Spleen (tissue), 11 donors: ENCODE data around the gene OTOG. TPM values are rescaled to one million over a fixed set of nuclear protein-coding genes. Genes with fewer than 3 reads are reported as not detected.

Source experiments
- DNase-seq: peaks from one replicate; pipeline ENCODE4 v3.0.0-alpha.2; 2020
- H3K27ac ChIP-seq, 8 donors: fragments of 200-600 bp; sonication (generic) in 7 of 8; 1 replicate in 4 of 8; 2 replicates in 4 of 8; pipeline versions ENCODE4 v1.5.0 to v1.8.0; 2016 to 2021; ENCODE audit warnings: inconsistent platforms in 4 of 8, mild to moderate bottlenecking in 4 of 8, moderate library complexity in 1 of 8
- H3K27me3 ChIP-seq, 7 donors: fragments of 200-600 bp; sonication (generic) in 6 of 7; replicated peaks in 1 of 7; 1 replicate in 4 of 7; 2 replicates in 3 of 7; pipeline versions ENCODE4 v1.5.0 to v1.8.0; 2016 to 2021; ENCODE audit warnings: inconsistent platforms in 3 of 7, mild to moderate bottlenecking in 1 of 7
- H3K36me3 ChIP-seq, 6 donors: fragments of 200-600 bp; sonication (generic) in 5 of 6; 1 replicate in 4 of 6; 2 replicates in 2 of 6; pipeline versions ENCODE4 v1.5.0 to v1.8.0; 2016 to 2021; ENCODE audit warnings: inconsistent platforms in 2 of 6
- H3K4me1 ChIP-seq, 6 donors: fragments of 200-600 bp; sonication (generic) in 5 of 6; 1 replicate in 3 of 6; 2 replicates in 3 of 6; pipeline versions ENCODE4 v1.5.0 to v1.8.0; 2016 to 2021; ENCODE audit warnings: inconsistent platforms in 3 of 6
- H3K4me3 ChIP-seq, 8 donors: fragments of 200-600 bp; sonication (generic) in 7 of 8; 1 replicate in 4 of 8; 2 replicates in 4 of 8; pipeline versions ENCODE4 v1.5.0 to v1.8.0; 2016 to 2021; ENCODE audit warnings: inconsistent platforms in 4 of 8, mild to moderate bottlenecking in 4 of 8, moderate library complexity in 2 of 8
- H3K9me3 ChIP-seq, 8 donors: fragments of 200-600 bp; sonication (generic) in 7 of 8; 1 replicate in 4 of 8; 2 replicates in 4 of 8; pipeline versions ENCODE4 v1.5.0 to v1.8.0; 2016 to 2021; ENCODE audit warnings: inconsistent platforms in 4 of 8
- POLR2A ChIP-seq, 3 donors: fragments of 450-650 bp; IDR thresholded peaks; one replicate each; pipeline ENCODE4 v1.5.1; 2017; ENCODE audit warnings: antibody characterized with exemption in 3 of 3, mild to moderate bottlenecking in 1 of 3
- POLR2AphosphoS5 ChIP-seq, 3 donors: sonication (generic); formaldehyde crosslinking; IDR thresholded peaks; one replicate each; pipeline ENCODE4 v1.5.1; 2017; ENCODE audit warnings: antibody characterized with exemption in 3 of 3
- WGBS, 5 donors: extraction: QIAGEN DNeasy Blood & Tissue Kit in 3 of 5; methylation state at CpG; one replicate each; pipeline versions ENCODE4 v1.1.5 to v1.1.7; 2013 to 2018; 5-methylcytosine and 5-hydroxymethylcytosine counted together
- intact Hi-C: fragments of 100-400 bp; cut with DNase I; formaldehyde crosslinking; loops from one replicate; pipeline ENCODE4 v1.15.0; 2023; ENCODE audit warnings: low total_unique reads
- polyA plus RNA-seq, 3 donors: library from polyadenylated mRNA; stranded (reverse); fragments of 200-250 nt; gene quantifications; one replicate each; pipeline ENCODE4 v1.2.1, GENCODE V29; 2013
- total RNA-seq, 7 donors: library from RNA; depleted of rRNA in 3 of 7; stranded (reverse); fragments of >200 nt in 3 of 7; fragmentation: NEBNext Ultra II Directional in 4 of 7; extraction: Animal tissue kit (Norgen Biotek cat#: 25700) in 4 of 7; gene quantifications; one replicate each; pipeline versions ENCODE4 v1.1.0 to v1.2.1, GENCODE V29; 2016 to 2021
- TF ChIP-seq, protein P1 (sequence below), 11 experiments: fragments of 200-600 bp in 7 of 11; fragments of 450-650 bp in 4 of 11; sonication (generic) in 4 of 11; IDR thresholded peaks in 8 of 11; conservative IDR thresholded peaks in 3 of 11; 1 replicate in 7 of 11; 2 replicates in 4 of 11; pipeline versions ENCODE4 v1.4.0 to v1.8.0; 2016 to 2021; ENCODE audit warnings: antibody characterized with exemption in 11 of 11, inconsistent platforms in 4 of 11, mild to moderate bottlenecking in 1 of 11
- donor health status: healthy with polysubstance abuse.
- donor health status: DM: no; HTN: no; CAD: no; lungs with moderate emphysema.
- donor health status: DM: no; HTN: no; CAD: no.
- donor health status: Bipolar disorder and iron deficiency.
- donor health status: healthy.
- donor health status: DM: no; HTN: no; CAD: no.
- donor health status: DM: yes; HTN: yes; CAD: no.

The OTOG gene
- total and polyA plus RNA-seq, 10 donors: not detected

DNA sequence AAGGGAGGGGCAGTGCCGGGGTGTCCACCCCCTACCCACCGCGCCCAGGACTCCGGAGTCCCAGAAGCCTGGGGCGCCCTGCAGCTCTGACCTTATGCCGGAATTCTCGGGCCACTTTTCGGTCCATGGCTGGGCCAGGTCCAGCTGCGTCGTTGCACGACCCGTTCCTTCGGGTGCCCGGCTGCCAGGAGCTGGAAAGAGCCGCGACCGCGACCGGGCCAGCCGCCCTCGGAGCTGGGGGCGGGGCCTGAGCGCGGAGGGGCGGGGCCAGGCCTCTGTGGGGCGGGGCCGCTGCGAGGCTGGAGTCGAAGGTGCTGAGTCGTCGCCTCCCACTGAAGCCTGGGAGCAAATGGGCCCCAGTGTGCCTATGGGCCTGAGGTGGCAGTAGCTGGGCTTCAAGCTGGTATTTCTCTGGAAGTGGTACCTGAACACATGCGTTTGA, 2.9 kb upstream of the OTOG start, which contains the start of gene USH1C:
Gene USH1C, minus strand, starts transcription at position 236 of the 442 bp plus-strand sequence. Its CDS starts 109 bp downstream, at position 127.
- Histone ChIP-seq H3K4me3 (peak within 1 kb of the TSS in 4 of 8 donors; percentile 1 to 32 (median 8)), H3K36me3 (no peaks in the 10 kb centered on the region), H3K9me3 (no peaks in the 10 kb centered on the region), H3K27me3 (peaks cover 0 to 66% (median 25%) of the 10 kb centered on the region in 7 donors), H3K4me1 (peaks cover 0 to 7% (median 4%) of the 10 kb centered on the region in 6 donors), H3K27ac (no peak within 1 kb of the TSS)
- TF ChIP-seq POLR2AphosphoS5 (IDR thresholded peaks at IDR 0.05) (no peak), POLR2A (IDR thresholded peaks at IDR 0.05) (no peak)
- TF ChIP-seq, protein P1, sequence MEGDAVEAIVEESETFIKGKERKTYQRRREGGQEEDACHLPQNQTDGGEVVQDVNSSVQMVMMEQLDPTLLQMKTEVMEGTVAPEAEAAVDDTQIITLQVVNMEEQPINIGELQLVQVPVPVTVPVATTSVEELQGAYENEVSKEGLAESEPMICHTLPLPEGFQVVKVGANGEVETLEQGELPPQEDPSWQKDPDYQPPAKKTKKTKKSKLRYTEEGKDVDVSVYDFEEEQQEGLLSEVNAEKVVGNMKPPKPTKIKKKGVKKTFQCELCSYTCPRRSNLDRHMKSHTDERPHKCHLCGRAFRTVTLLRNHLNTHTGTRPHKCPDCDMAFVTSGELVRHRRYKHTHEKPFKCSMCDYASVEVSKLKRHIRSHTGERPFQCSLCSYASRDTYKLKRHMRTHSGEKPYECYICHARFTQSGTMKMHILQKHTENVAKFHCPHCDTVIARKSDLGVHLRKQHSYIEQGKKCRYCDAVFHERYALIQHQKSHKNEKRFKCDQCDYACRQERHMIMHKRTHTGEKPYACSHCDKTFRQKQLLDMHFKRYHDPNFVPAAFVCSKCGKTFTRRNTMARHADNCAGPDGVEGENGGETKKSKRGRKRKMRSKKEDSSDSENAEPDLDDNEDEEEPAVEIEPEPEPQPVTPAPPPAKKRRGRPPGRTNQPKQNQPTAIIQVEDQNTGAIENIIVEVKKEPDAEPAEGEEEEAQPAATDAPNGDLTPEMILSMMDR (IDR thresholded peaks at IDR 0.05 in 8 of 11, conservative IDR thresholded peaks at IDR 0.05 in 3 of 11): no peak
- DNase-seq: peak; percentile 73
- WGBS, 5 donors: 6 to 13% (median 9%) methylated on average over 26 to 32 of the region's 32 CpGs
- intact Hi-C loops: no loop called here

DNA sequence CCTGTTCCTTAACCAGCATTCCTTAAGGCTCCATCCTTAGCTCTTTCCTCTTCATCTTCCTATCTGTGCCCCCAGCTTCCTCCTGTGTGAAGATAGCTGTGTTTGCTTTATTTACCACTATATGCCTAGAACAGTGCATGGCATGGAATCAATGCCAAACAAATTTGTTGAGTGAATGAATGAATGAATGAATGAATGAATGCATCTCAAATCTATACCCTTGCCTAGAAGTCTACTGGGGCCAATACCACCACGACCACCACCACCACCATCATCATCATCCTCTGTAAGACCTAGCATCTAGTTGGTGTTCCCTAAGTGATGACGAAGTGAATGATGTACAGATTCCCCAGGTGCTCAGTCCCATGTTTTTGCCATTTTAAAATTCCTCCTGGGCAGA, 819 bp upstream of the OTOG start:
- Histone ChIP-seq H3K4me1 (peaks cover 0 to 7% (median 4%) of the 10 kb centered on the region in 6 donors), H3K27ac (no peak overlapping the region), H3K27me3 (peaks cover 0 to 70% (median 25%) of the 10 kb centered on the region in 7 donors), H3K36me3 (no peaks in the 10 kb centered on the region), H3K4me3 (no peak overlapping the region), H3K9me3 (no peaks in the 10 kb centered on the region)
- intact Hi-C loops: no loop called here
- TF ChIP-seq POLR2AphosphoS5 (IDR thresholded peaks at IDR 0.05): no peak
- TF ChIP-seq, protein P1 (IDR thresholded peaks at IDR 0.05 in 8 of 11, conservative IDR thresholded peaks at IDR 0.05 in 3 of 11): no peak
- 74 to 89% (median 80%) methylated on average over 2 of the region's 2 CpGs for WGBS, 5 donors
- no peak for DNase-seq

DNA sequence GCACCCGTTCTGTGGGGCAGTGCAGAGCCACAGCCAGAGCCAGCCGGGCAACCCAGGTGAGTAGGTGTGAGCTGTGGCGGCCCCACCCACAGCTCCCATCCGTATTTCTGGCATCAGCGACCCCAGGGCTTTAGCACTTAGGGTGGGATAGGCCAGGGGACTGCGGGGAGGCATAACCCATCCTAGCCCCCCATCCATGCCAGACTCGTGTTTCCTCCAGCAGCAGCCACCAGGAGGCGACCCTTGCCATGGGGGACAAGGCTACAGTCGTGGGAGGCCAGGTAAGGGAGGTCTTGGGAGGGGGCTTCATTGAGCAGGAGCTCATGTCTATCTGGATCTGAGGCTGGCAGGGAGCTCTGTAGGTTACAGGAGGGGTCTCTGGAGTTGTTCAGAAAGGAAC, 873 bp downstream of the OTOG start:
- intact Hi-C loops: no loop called here
- H3K27ac ChIP-seq: no peak overlapping the region
- no peaks in the 10 kb centered on the region for H3K36me3 ChIP-seq
- H3K27me3 ChIP-seq: peaks cover 0 to 70% (median 25%) of the 10 kb centered on the region in 7 donors
- TF ChIP-seq, protein P1 (IDR thresholded peaks at IDR 0.05 in 8 of 11, conservative IDR thresholded peaks at IDR 0.05 in 3 of 11): no peak
- TF ChIP-seq POLR2A (IDR thresholded peaks at IDR 0.05) (no peak), POLR2AphosphoS5 (IDR thresholded peaks at IDR 0.05) (no peak)
- peaks cover 0 to 7% (median 4%) of the 10 kb centered on the region in 6 donors for H3K4me1 ChIP-seq
- no peak overlapping the region for H3K4me3 ChIP-seq
- no peaks in the 10 kb centered on the region for H3K9me3 ChIP-seq
- WGBS, 5 donors: 37 to 65% (median 61%) methylated on average over 9 of the region's 9 CpGs
- no peak for DNase-seq

DNA sequence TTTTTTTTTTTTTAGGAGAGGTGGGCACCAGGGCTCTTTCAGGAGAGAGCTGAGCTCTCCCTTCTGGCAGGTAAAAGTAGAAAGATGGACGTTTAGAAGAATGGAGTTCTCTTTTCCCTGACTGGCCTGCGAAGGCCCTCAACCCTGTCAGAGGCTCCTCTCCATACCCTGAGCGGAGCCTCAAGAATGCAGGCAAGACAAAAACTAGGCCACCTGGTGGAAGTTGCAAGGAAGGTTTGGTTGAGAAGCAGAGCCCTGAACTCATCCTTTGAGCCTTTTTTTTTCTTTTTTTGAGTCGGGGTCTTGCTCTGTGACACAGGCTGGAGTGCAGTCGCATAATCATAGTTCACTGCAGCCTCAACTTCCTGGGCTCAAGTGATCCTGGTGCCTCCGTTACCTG, 1.4 kb downstream of the OTOG start:
- H3K36me3 ChIP-seq: no peaks in the 10 kb centered on the region
- no peaks in the 10 kb centered on the region for H3K9me3 ChIP-seq
- DNase-seq: no peak
- H3K27ac ChIP-seq: no peak overlapping the region
- peaks cover 0 to 7% (median 4%) of the 10 kb centered on the region in 6 donors for H3K4me1 ChIP-seq
- H3K27me3 ChIP-seq: peaks cover 0 to 65% (median 25%) of the 10 kb centered on the region in 7 donors
- 70 to 82% (median 81%) methylated on average over 6 of the region's 6 CpGs for WGBS, 5 donors
- TF ChIP-seq POLR2AphosphoS5 (IDR thresholded peaks at IDR 0.05): no peak
- TF ChIP-seq, protein P1 (IDR thresholded peaks at IDR 0.05 in 8 of 11, conservative IDR thresholded peaks at IDR 0.05 in 3 of 11): no peak
- no peak for TF ChIP-seq POLR2A (IDR thresholded peaks at IDR 0.05)
- intact Hi-C loops: no loop called here
- no peak overlapping the region for H3K4me3 ChIP-seq
